HCT116 (cell line): ENCODE measurements around the gene ATG3. TPM values are rescaled to one million over a fixed set of nuclear protein-coding genes. Genes with fewer than 3 reads are reported as not detected.
A peak's percentile ranks its signal among the peaks of the same experiment; 100 is the strongest.

Source experiments
- ATAC-seq: fragments of 200-7000 bp; cut with Tn5 transposase; 2 replicates; pipeline ENCODE4 v1.9.1; 2020; ENCODE audit warnings: mild to moderate bottlenecking, moderate library complexity
- BruUV-seq: library from RNA; stranded (reverse); fragments of 400-500 nt; replicated peaks from 2 replicates; lab custom pipeline; 2021; lab: Mats Ljungman, UMichigan
- CTCF ChIA-PET: fragments of 300-600 bp; sonication (Branson Sonifier 250); formaldehyde crosslinking; loops from one replicate; lab custom pipeline; 2021; ENCODE audit warnings: antibody characterized with exemption; lab: Charles Lee
- POLR2A ChIA-PET: fragments of 300-600, 350-600 bp; sonication (Branson Sonifier 250); formaldehyde crosslinking; loops from one replicate; lab custom pipeline; 2021; ENCODE audit warnings: antibody characterized with exemption; lab: Charles Lee
- RAD21 ChIA-PET, 2 experiments: fragments of 300-600 bp; sonication (Branson Sonifier 250); formaldehyde crosslinking; loops; one replicate each; lab custom pipeline; 2023; ENCODE audit warnings: low total read pairs in 2 of 2; ENCODE audit not compliant: uncharacterized antibody in 2 of 2, unreplicated experiment in 2 of 2, low non-redundant PET in 1 of 2; lab: Charles Lee
- DNase-seq: peaks from one replicate; pipeline ENCODE4 v3.0.0-alpha.2; 2010; ENCODE audit warnings: low read depth, low spot score
- H2AFZ ChIP-seq: fragments of 200-600 bp; shearing (Covaris generic), sonication (generic); 2 replicates; pipeline ENCODE4 v1.6.1; 2017; ENCODE audit warnings: low read depth, mixed run types, mixed read lengths, antibody characterized with exemption, low read length; ENCODE audit not compliant: poor library complexity, severe bottlenecking
- H3K27ac ChIP-seq: 2 replicates; pipeline ENCODE4 v1.5.1; 2012; ENCODE audit warnings: low read depth, low read length
- H3K27me3 ChIP-seq: fragments of 200-600 bp; sonication (generic); 2 replicates; pipeline ENCODE4 v1.6.1; 2016; ENCODE audit warnings: mixed run types, low read length, mixed read lengths; ENCODE audit not compliant: insufficient read depth
- H3K36me3 ChIP-seq, 2 experiments: fragments of 200-500 bp in 1 of 2; fragments of 200-600 bp in 1 of 2; sonication (Bioruptor generic) in 1 of 2; sonication (generic) in 1 of 2; 2 replicates each; pipeline versions ENCODE4 v1.5.1 to v1.6.1; 2014 to 2016; ENCODE audit warnings: low read length in 2 of 2, inconsistent platforms in 1 of 2, mixed read lengths in 1 of 2, mixed run types in 1 of 2; ENCODE audit not compliant: insufficient read depth in 2 of 2, control insufficient read depth in 1 of 2
- H3K4me1 ChIP-seq, 2 experiments: fragments of 200-600 bp in 1 of 2; sonication (generic) in 1 of 2; 2 replicates each; pipeline versions ENCODE4 v1.5.1 to v1.6.1; 2012 to 2017; ENCODE audit warnings: low read length in 2 of 2, inconsistent platforms in 1 of 2, mild to moderate bottlenecking in 1 of 2, mixed read lengths in 1 of 2, mixed run types in 1 of 2, moderate library complexity in 1 of 2; ENCODE audit not compliant: insufficient read depth in 2 of 2, control insufficient read depth in 1 of 2
- H3K4me2 ChIP-seq: fragments of 200-600 bp; sonication (generic); 2 replicates; pipeline ENCODE4 v1.6.1; 2017; ENCODE audit warnings: mixed run types, low read length, mixed read lengths
- H3K4me3 ChIP-seq, 2 experiments: fragments of 200-600 bp in 1 of 2; sonication (generic) in 1 of 2; replicated peaks in 1 of 2; 2 replicates each; pipeline ENCODE4 v1.5.1; 2011 to 2016; ENCODE audit warnings: low read length in 2 of 2, control low read depth in 1 of 2, low read depth in 1 of 2, mild to moderate bottlenecking in 1 of 2, mixed read lengths in 1 of 2, mixed run types in 1 of 2
- H3K79me2 ChIP-seq: fragments of 200-600 bp; sonication (generic); 2 replicates; pipeline ENCODE4 v1.6.1; 2017; ENCODE audit warnings: mild to moderate bottlenecking, mixed run types, low read length, moderate library complexity, mixed read lengths; ENCODE audit not compliant: insufficient read depth
- H3K9ac ChIP-seq: fragments of 200-600 bp; sonication (generic); 2 replicates; pipeline ENCODE4 v1.6.1; 2016; ENCODE audit warnings: low read length, mixed read lengths
- H3K9me2 ChIP-seq: fragments of 200-600 bp; sonication (generic), shearing (Covaris generic); 2 replicates; pipeline ENCODE4 v1.6.1; 2017; ENCODE audit warnings: mixed run types, mild to moderate bottlenecking, moderate library complexity; ENCODE audit not compliant: insufficient read depth
- H3K9me3 ChIP-seq, 2 experiments: fragments of 200-500 bp in 1 of 2; fragments of 200-600 bp in 1 of 2; sonication (Bioruptor generic) in 1 of 2; sonication (generic) in 1 of 2; 2 replicates each; pipeline ENCODE4 v1.6.1; 2014 to 2017; ENCODE audit warnings: low read length in 2 of 2, mixed read lengths in 2 of 2, inconsistent platforms in 1 of 2, low read depth in 1 of 2, mild to moderate bottlenecking in 1 of 2, mixed run types in 1 of 2, moderate library complexity in 1 of 2; ENCODE audit not compliant: control insufficient read depth in 1 of 2, insufficient read depth in 1 of 2
- H4K20me1 ChIP-seq: fragments of 200-600 bp; sonication (generic), shearing (Covaris generic); 2 replicates; pipeline ENCODE4 v1.6.1; 2017; ENCODE audit warnings: mixed run types, mild to moderate bottlenecking, moderate library complexity; ENCODE audit not compliant: insufficient read depth
- EZH2phosphoT487 ChIP-seq: fragments of 200-600 bp; IDR thresholded peaks from 2 replicates; pipeline ENCODE4 v1.6.1; 2018; ENCODE audit warnings: antibody characterized with exemption, borderline replicate concordance
- FOSL1 ChIP-seq: IDR thresholded peaks from 2 replicates; pipeline ENCODE4 v1.6.1; 2012; ENCODE audit warnings: low read depth
- POLR2A ChIP-seq: IDR thresholded peaks from 2 replicates; pipeline ENCODE4 v1.7.0; 2011; ENCODE audit warnings: borderline replicate concordance; ENCODE audit not compliant: insufficient read depth, insufficient read length; ENCODE audit errors: extremely low read depth
- POLR2AphosphoS5 ChIP-seq: IDR thresholded peaks from 2 replicates; pipeline ENCODE4 v1.6.1; 2011; ENCODE audit warnings: mild to moderate bottlenecking, low read depth, low read length, moderate library complexity
- intact Hi-C: fragments of 100-400 bp; cut with micrococcal nuclease; formaldehyde crosslinking; loops from 2 replicates; pipeline ENCODE4 v1.10.0; 2022
- total RNA-seq: library from RNA; stranded (reverse); gene quantifications from one replicate; pipeline ENCODE4 v1.2.1, GENCODE V29; 2021; ENCODE audit not compliant: unreplicated experiment
- TF ChIP-seq, protein P1 (sequence below): IDR thresholded peaks from 2 replicates; pipeline ENCODE4 v1.6.1; 2011; ENCODE audit warnings: mild to moderate bottlenecking, low read length, moderate library complexity; ENCODE audit not compliant: insufficient replicate concordance; ENCODE audit errors: extremely low read depth
- TF ChIP-seq, protein P2 (sequence below), 3 experiments: fragments of 200-600 bp in 1 of 3; sonication (generic) in 1 of 3; IDR thresholded peaks in 2 of 3; conservative IDR thresholded peaks in 1 of 3; 2 replicates each; pipeline ENCODE4 v1.5.1; 2012 to 2017; ENCODE audit warnings: low read depth in 2 of 3, low read length in 2 of 3, antibody characterized with exemption in 1 of 3, borderline replicate concordance in 1 of 3, control low read depth in 1 of 3, mild to moderate bottlenecking in 1 of 3, mixed read lengths in 1 of 3, mixed run types in 1 of 3, moderate library complexity in 1 of 3; ENCODE audit not compliant: insufficient read depth in 1 of 3

ATG3 gene
- total RNA-seq, 1 experiment from 2014 or later, result 56.4 TPM

DNA sequence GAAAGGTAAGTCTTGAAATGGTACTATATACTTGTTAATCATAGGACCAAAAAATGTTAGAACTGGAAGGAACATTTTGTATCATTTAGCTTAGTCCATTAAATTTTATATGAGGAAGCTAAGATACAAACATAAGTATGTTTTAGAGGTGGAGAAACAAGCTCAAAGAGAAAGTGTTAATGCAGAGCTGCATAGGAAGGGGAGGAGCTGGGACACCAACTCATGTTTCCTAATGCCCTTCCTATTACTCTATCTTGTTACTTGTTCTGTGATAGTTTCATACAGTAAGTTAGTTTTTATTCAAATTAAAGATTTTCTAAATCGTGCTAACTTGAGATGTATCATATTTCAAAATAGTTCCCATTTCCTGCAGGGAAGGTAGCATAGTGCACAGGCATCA lies 7.5 kb upstream of the ATG3 start (continued):
- TF ChIP-seq, protein P1, sequence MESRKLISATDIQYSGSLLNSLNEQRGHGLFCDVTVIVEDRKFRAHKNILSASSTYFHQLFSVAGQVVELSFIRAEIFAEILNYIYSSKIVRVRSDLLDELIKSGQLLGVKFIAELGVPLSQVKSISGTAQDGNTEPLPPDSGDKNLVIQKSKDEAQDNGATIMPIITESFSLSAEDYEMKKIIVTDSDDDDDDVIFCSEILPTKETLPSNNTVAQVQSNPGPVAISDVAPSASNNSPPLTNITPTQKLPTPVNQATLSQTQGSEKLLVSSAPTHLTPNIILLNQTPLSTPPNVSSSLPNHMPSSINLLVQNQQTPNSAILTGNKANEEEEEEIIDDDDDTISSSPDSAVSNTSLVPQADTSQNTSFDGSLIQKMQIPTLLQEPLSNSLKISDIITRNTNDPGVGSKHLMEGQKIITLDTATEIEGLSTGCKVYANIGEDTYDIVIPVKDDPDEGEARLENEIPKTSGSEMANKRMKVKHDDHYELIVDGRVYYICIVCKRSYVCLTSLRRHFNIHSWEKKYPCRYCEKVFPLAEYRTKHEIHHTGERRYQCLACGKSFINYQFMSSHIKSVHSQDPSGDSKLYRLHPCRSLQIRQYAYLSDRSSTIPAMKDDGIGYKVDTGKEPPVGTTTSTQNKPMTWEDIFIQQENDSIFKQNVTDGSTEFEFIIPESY, result no peak
- TF ChIP-seq POLR2A, result no peak
- TF ChIP-seq EZH2phosphoT487, result no peak
- TF ChIP-seq, protein P2, sequence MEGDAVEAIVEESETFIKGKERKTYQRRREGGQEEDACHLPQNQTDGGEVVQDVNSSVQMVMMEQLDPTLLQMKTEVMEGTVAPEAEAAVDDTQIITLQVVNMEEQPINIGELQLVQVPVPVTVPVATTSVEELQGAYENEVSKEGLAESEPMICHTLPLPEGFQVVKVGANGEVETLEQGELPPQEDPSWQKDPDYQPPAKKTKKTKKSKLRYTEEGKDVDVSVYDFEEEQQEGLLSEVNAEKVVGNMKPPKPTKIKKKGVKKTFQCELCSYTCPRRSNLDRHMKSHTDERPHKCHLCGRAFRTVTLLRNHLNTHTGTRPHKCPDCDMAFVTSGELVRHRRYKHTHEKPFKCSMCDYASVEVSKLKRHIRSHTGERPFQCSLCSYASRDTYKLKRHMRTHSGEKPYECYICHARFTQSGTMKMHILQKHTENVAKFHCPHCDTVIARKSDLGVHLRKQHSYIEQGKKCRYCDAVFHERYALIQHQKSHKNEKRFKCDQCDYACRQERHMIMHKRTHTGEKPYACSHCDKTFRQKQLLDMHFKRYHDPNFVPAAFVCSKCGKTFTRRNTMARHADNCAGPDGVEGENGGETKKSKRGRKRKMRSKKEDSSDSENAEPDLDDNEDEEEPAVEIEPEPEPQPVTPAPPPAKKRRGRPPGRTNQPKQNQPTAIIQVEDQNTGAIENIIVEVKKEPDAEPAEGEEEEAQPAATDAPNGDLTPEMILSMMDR (IDR thresholded peaks at IDR 0.05 in 2 of 3, conservative IDR thresholded peaks at IDR 0.05 in 1 of 3; ENCODE audit: borderline replicate concordance in 1 of 3, insufficient read depth in 1 of 3, low read depth in 2 of 3, low read length in 2 of 3), result no peak
- TF ChIP-seq, all 23 proteins: peak for 0

DNA sequence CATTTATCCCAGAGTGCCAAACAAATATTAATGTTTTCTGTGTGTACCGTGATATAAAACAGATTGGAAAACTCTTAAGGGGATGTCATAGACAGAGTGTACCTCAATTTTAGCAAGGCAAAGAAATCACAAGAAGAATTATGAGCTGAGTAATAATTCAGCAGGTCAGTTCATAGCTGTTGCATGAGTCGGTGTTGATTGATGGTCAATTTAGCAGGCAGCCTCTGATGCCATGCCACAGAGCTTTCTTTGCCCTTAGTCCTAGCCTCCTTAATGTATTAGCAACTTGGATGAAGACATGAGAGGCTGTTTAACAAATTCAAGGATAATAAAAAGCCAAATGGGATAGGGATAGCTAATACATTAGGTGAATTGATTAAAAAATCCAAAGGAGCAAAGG lies 6.9 kb upstream of the ATG3 start:
- no peak for DNase-seq
- RAD21 ChIA-PET, result no interaction called here
- no peak overlapping the region for H3K9ac ChIP-seq
- H2AFZ ChIP-seq, result no peak overlapping the region
- H3K4me2 ChIP-seq, result no peak overlapping the region
- no peaks in the 10 kb centered on the region for H3K9me3 ChIP-seq
- no peaks in the 10 kb centered on the region for H3K27me3 ChIP-seq
- no peaks in the 10 kb centered on the region for H3K9me2 ChIP-seq
- intact Hi-C loops, result no loop called here
- POLR2A ChIA-PET, result no interaction called here
- no peak overlapping the region for H3K4me3 ChIP-seq
- TF ChIP-seq FOSL1 (0 out of 2 replicates have a peak, but pooled peaks have one; percentile 17), POLR2AphosphoS5 (no peak)
- CTCF ChIA-PET, result interaction anchor here (1.3 kb wide), 2 partner anchors 14 to 457 kb away, joined by 3 to 7 read pairs; no protein-coding TSS in a partner anchor
- no peaks in the 10 kb centered on the region for H3K36me3 ChIP-seq
- H3K4me1 ChIP-seq, result peaks cover 0 to 7% of the 10 kb centered on the region in 2 experiments; a peak in 1 of 4 replicates
- 0 out of 2 replicates have a peak, but pooled peaks have one; percentile 57 for ATAC-seq
- no peaks in the 10 kb centered on the region for H4K20me1 ChIP-seq
- H3K27ac ChIP-seq, result no peak overlapping the region
- no TSS peak for BruUV-seq
- H3K79me2 ChIP-seq, result no peaks in the 10 kb centered on the region
